Keratinocyte (primary cell): ENCODE measurements around the gene SEPHS1. TPM values are rescaled to one million over a fixed set of nuclear protein-coding genes. Genes with fewer than 3 reads are reported as not detected.
A peak's percentile ranks its signal among the peaks of the same experiment; 100 is the strongest.

Experiments
- DNase-seq: peaks from one replicate; pipeline ENCODE4 v3.0.0-alpha.2; 2011; ENCODE audit warnings: low read depth, missing footprints, low spot score
- FAIRE-seq: peaks from 2 replicates; lab custom pipeline; 2011; peaks lifted over from hg19 to GRCh38; lab: Jason Lieb, UNC
- H2AFZ ChIP-seq: 2 replicates; pipeline ENCODE4 v1.6.0; 2012; ENCODE audit warnings: low read length, control low read depth, inconsistent platforms; ENCODE audit not compliant: control insufficient read depth
- H3K27ac ChIP-seq: 2 replicates; pipeline ENCODE4 v1.5.1; 2011; ENCODE audit warnings: low read length; ENCODE audit not compliant: control insufficient read depth, insufficient read depth
- H3K27me3 ChIP-seq: 3 replicates; pipeline ENCODE4 v1.6.0; 2011; ENCODE audit warnings: low read length; ENCODE audit not compliant: control insufficient read depth, insufficient read depth; ENCODE audit errors: extremely low read depth
- H3K36me3 ChIP-seq, 2 experiments: 2 replicates in 1 of 2; 3 replicates in 1 of 2; pipeline ENCODE4 v1.5.1; 2011; ENCODE audit warnings: low read length in 2 of 2, mild to moderate bottlenecking in 1 of 2; ENCODE audit not compliant: control insufficient read depth in 2 of 2, insufficient read depth in 2 of 2; ENCODE audit errors: extremely low read depth in 1 of 2
- H3K4me1 ChIP-seq: 3 replicates; pipeline ENCODE4 v1.5.1; 2011; ENCODE audit warnings: low read length; ENCODE audit not compliant: control insufficient read depth, insufficient read depth; ENCODE audit errors: extremely low read depth
- H3K4me2 ChIP-seq: 3 replicates; pipeline ENCODE4 v1.6.0; 2011; ENCODE audit warnings: low read depth, low read length; ENCODE audit not compliant: control insufficient read depth, insufficient read depth; ENCODE audit errors: extremely low read depth
- H3K4me3 ChIP-seq, 3 experiments: fragments of 200-600 bp in 1 of 3; sonication (generic) in 1 of 3; 2 replicates in 2 of 3; 3 replicates in 1 of 3; pipeline ENCODE4 v1.5.1; 2011 to 2016; ENCODE audit warnings: low read length in 3 of 3, mild to moderate bottlenecking in 3 of 3, control low read depth in 2 of 3, inconsistent platforms in 1 of 3, low read depth in 1 of 3, mixed read lengths in 1 of 3, mixed run types in 1 of 3, moderate library complexity in 1 of 3; ENCODE audit not compliant: control insufficient read depth in 2 of 3, insufficient read depth in 2 of 3; ENCODE audit errors: extremely low read depth in 1 of 3
- H3K79me2 ChIP-seq: 2 replicates; pipeline ENCODE4 v1.6.0; 2012; ENCODE audit warnings: low read length; ENCODE audit not compliant: control insufficient read depth, insufficient read depth
- H3K9ac ChIP-seq: 3 replicates; pipeline ENCODE4 v1.6.0; 2011; ENCODE audit warnings: low read length; ENCODE audit not compliant: control insufficient read depth, insufficient read depth; ENCODE audit errors: extremely low read depth
- H3K9me1 ChIP-seq: 3 replicates; pipeline ENCODE4 v1.6.0; 2011; ENCODE audit warnings: low read length; ENCODE audit not compliant: control insufficient read depth, insufficient read depth; ENCODE audit errors: extremely low read depth
- H3K9me3 ChIP-seq: 2 replicates; pipeline ENCODE4 v1.5.1; 2012; ENCODE audit warnings: low read depth, low read length; ENCODE audit not compliant: control insufficient read depth
- H4K20me1 ChIP-seq: 3 replicates; pipeline ENCODE4 v1.6.0; 2011; ENCODE audit warnings: low read length; ENCODE audit not compliant: control insufficient read depth, insufficient read depth; ENCODE audit errors: extremely low read depth
- EZH2 ChIP-seq: IDR thresholded peaks from one replicate; pipeline ENCODE4 v1.6.1; 2012; ENCODE audit warnings: inconsistent platforms, mild to moderate bottlenecking, low read length, moderate library complexity
- dilution Hi-C: fragments of 300-500 bp; cut with MboI; formaldehyde crosslinking; loops from one replicate; pipeline ENCODE4 v1.7.0; 2020; ENCODE audit warnings: low sequenced_read_pairs; ENCODE audit not compliant: extremely low pct_ligation_motif_present
- polyA plus RNA-seq, 5 experiments: library from polyadenylated mRNA; depleted of rRNA in 3 of 5; stranded (reverse) in 3 of 5; stranded (forward) in 1 of 5; unstranded in 1 of 5; fragments of >200 nt; gene quantifications; 1 replicate in 1 of 5; 2 replicates in 3 of 5; 3 replicates in 1 of 5; pipeline versions ENCODE4 v1.2.1 to v1.2.3, GENCODE V29; 2011 to 2012; ENCODE audit warnings: missing spikeins in 2 of 5, low read depth in 1 of 5, low replicate concordance in 1 of 5
- TF ChIP-seq, protein P1 (sequence below), 3 experiments: IDR thresholded peaks in 1 of 3; conservative IDR thresholded peaks in 1 of 3; optimal IDR thresholded peaks in 1 of 3; 2 replicates in 2 of 3; 3 replicates in 1 of 3; pipeline versions ENCODE3 to v1.5.1; 2011; ENCODE audit warnings: low read length in 3 of 3, mild to moderate bottlenecking in 3 of 3, moderate library complexity in 2 of 3, control low read depth in 1 of 3, inconsistent platforms in 1 of 3; ENCODE audit not compliant: insufficient read depth in 2 of 3; ENCODE audit errors: extremely low read depth in 1 of 3

The SEPHS1 gene
- polyA plus RNA-seq, 1 donor (not counting 4 experiments of a cell fraction or from before 2014, with no cell fraction given) = 65.4 TPM

DNA sequence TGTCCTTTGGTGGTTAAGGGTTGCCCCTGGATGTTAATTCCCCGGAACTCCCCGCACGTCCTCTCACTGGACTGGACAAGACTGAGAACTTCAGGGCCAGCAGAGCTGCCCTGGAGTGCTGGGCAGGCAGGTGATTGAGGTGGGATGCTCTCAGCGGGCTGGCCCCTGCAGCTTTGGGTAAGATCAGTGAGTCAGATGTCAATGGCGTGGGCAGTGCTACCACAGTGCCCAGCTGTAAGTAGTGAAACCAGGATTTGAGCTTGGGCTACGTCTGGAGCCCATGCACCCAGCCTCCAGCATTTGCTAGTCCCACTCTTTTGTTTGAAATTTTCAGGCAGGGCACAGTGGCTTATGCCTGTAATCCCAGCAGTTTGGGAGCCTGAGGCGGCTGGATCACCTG, 6.7 kb upstream of the SEPHS1 start:
- H3K27me3 ChIP-seq = peaks cover 18% of the 10 kb centered on the region
- peaks cover 2% of the 10 kb centered on the region for H3K4me1 ChIP-seq
- dilution Hi-C loops = no loop called here
- H3K36me3 ChIP-seq = no peaks in the 10 kb centered on the region
- no peaks in the 10 kb centered on the region for H3K79me2 ChIP-seq
- no peaks in the 10 kb centered on the region for H3K9me1 ChIP-seq
- H4K20me1 ChIP-seq = no peaks in the 10 kb centered on the region
- H2AFZ ChIP-seq = no peak overlapping the region
- no peak overlapping the region for H3K4me3 ChIP-seq
- TF ChIP-seq, protein P1, sequence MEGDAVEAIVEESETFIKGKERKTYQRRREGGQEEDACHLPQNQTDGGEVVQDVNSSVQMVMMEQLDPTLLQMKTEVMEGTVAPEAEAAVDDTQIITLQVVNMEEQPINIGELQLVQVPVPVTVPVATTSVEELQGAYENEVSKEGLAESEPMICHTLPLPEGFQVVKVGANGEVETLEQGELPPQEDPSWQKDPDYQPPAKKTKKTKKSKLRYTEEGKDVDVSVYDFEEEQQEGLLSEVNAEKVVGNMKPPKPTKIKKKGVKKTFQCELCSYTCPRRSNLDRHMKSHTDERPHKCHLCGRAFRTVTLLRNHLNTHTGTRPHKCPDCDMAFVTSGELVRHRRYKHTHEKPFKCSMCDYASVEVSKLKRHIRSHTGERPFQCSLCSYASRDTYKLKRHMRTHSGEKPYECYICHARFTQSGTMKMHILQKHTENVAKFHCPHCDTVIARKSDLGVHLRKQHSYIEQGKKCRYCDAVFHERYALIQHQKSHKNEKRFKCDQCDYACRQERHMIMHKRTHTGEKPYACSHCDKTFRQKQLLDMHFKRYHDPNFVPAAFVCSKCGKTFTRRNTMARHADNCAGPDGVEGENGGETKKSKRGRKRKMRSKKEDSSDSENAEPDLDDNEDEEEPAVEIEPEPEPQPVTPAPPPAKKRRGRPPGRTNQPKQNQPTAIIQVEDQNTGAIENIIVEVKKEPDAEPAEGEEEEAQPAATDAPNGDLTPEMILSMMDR (optimal IDR thresholded peaks at IDR 0.05 in 1 of 3, IDR thresholded peaks at IDR 0.05 in 1 of 3, conservative IDR thresholded peaks at IDR 0.05 in 1 of 3; ENCODE audit: extremely low read depth in 1 of 3, insufficient read depth in 2 of 3, low read length in 3 of 3) = no peak
- no peak for TF ChIP-seq EZH2
- H3K27ac ChIP-seq = no peak overlapping the region
- no peak for DNase-seq
- no peaks in the 10 kb centered on the region for H3K9me3 ChIP-seq
- H3K9ac ChIP-seq = no peak overlapping the region
- FAIRE-seq = no peak
- H3K4me2 ChIP-seq = no peak overlapping the region

DNA sequence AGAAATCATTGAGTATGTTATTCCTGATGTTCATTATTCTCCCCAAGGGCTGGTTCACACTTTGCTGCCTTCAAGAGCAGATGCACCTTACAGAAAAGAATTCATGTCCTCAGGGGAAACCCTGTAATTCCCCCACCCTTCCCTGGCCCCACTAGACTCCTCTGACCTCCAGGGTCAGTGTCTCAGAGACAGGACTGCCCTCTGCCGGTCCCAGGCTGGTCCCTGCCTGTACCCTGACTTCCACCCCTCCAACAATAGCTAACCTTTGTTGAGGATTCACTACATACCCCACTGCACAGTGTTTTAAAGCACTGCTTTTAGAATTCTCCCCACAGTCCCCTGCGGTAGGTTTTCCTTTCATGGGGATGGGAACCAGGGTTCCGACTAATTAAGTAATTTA, 4.4 kb upstream of the SEPHS1 start:
- Histone ChIP-seq H3K36me3 (no peaks in the 10 kb centered on the region), H3K9me1 (no peaks in the 10 kb centered on the region), H2AFZ (no peak overlapping the region), H3K4me1 (peaks cover 7% of the 10 kb centered on the region), H3K4me3 (no peak overlapping the region), H3K4me2 (no peak overlapping the region), H4K20me1 (no peaks in the 10 kb centered on the region), H3K27ac (no peak overlapping the region), H3K9me3 (no peaks in the 10 kb centered on the region), H3K27me3 (peaks cover 18% of the 10 kb centered on the region), H3K9ac (no peak overlapping the region), H3K79me2 (no peaks in the 10 kb centered on the region)
- TF ChIP-seq, protein P1 (optimal IDR thresholded peaks at IDR 0.05 in 1 of 3, IDR thresholded peaks at IDR 0.05 in 1 of 3, conservative IDR thresholded peaks at IDR 0.05 in 1 of 3; ENCODE audit: extremely low read depth in 1 of 3, insufficient read depth in 2 of 3, low read length in 3 of 3) = peak in 1 of 3 experiments; percentile 28
- peak; percentile 46 for TF ChIP-seq EZH2
- no peak for DNase-seq
- dilution Hi-C loops = no loop called here
- FAIRE-seq = no peak
